Measurements from ENCODE around the gene NBPF3. TPM values are rescaled to one million over a fixed set of nuclear protein-coding genes. Genes with fewer than 3 reads are reported as not detected.

The NBPF3 gene
- total RNA-seq, 2 experiments from 2014 or later = 1.0 TPM; not detected in 1

DNA sequence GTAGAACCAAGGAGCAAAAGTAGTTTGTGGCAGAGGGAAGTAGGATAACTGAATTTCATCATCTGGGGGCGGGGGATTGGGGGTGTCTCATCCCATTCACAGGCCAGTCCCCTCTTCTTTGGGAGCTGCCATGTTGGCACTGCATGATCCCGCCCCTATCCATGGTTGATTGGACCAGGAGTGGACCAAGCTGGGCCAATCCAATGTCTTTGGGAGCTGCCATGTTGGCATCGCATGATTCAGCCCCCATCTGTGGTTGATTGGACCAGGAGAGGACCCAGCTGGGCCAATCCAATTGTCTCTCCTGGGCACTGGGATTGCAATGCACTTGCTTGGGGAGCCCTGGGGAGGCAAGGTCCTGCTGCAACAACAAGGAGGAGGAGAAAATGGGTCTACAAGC, 56.9 kb downstream of the NBPF3 start:
- Histone ChIP-seq H3K36me3 (ENCODE audit: insufficient read depth, low read length) (no peaks in the 10 kb centered on the region), H3K27ac (ENCODE audit: low read depth, low read length, poor library complexity, severe bottlenecking) (no peak overlapping the region), H3K4me3 (ENCODE audit: low read depth, low read length, poor library complexity, severe bottlenecking) (no peak overlapping the region), H3K9me2 (ENCODE audit: insufficient read depth, low read length) (no peaks in the 10 kb centered on the region), H4K20me1 (ENCODE audit: insufficient read depth, low read length) (no peaks in the 10 kb centered on the region), H3K79me2 (ENCODE audit: insufficient read depth, low read depth, low read length) (no peaks in the 10 kb centered on the region), H3K9me3 (ENCODE audit: low read length) (no peaks in the 10 kb centered on the region), H2AFZ (ENCODE audit: low read length) (no peak overlapping the region), H3K4me2 (ENCODE audit: low read length) (no peak overlapping the region), H3K4me1 (ENCODE audit: insufficient read depth, low read length, poor library complexity, severe bottlenecking) (no peaks in the 10 kb centered on the region)
- ChIA-PET POLR2A (interaction anchor here (0.6 kb wide), 1 partner anchor 1612 kb away, joined by 3 read pairs; no protein-coding TSS in a partner anchor), CTCF (ENCODE audit: unreplicated experiment) (no interaction called here)
- no peak for TF ChIP-seq EZH2phosphoT487 (IDR thresholded peaks at IDR 0.05; ENCODE audit: borderline replicate concordance, low read depth, low read length)
- TF ChIP-seq, protein P1, sequence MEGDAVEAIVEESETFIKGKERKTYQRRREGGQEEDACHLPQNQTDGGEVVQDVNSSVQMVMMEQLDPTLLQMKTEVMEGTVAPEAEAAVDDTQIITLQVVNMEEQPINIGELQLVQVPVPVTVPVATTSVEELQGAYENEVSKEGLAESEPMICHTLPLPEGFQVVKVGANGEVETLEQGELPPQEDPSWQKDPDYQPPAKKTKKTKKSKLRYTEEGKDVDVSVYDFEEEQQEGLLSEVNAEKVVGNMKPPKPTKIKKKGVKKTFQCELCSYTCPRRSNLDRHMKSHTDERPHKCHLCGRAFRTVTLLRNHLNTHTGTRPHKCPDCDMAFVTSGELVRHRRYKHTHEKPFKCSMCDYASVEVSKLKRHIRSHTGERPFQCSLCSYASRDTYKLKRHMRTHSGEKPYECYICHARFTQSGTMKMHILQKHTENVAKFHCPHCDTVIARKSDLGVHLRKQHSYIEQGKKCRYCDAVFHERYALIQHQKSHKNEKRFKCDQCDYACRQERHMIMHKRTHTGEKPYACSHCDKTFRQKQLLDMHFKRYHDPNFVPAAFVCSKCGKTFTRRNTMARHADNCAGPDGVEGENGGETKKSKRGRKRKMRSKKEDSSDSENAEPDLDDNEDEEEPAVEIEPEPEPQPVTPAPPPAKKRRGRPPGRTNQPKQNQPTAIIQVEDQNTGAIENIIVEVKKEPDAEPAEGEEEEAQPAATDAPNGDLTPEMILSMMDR (conservative IDR thresholded peaks at IDR 0.05; ENCODE audit: low read length) = no peak
- intact Hi-C loops (cut with micrococcal nuclease; ENCODE audit: unreplicated experiment) = no loop called here
- DNase-seq (ENCODE audit: low spot score) = no peak
- BruUV-seq (replicated peaks) = no TSS peak

DNA sequence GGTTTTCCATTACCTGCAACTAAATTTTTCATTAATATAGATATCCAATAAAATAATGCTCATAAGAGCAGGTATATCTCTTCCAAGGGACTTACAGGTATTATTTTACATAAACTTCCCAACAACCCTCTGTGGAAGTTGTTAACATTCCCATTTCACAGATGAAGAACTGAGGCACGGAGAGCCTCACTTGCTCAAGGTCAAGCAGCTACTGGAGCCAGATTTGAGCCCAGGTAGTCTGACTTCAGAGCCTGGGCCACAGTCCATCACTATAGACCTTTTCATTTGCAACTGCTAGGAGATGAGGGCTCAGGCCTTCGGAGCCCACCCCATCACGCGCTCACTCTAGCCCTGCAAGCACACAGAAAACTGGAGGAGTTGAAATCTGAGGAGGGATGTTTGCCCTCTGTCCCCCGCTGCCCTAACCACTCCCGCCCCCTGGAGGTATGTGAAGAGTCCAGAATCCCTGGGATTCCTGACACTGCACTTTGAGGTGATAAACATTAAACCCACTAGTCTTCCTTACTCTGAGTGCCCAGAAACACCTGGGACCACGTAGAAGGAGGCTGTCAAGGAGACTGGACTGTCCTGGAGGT, 57.6 kb downstream of the NBPF3 start:
- intact Hi-C loops (cut with micrococcal nuclease; ENCODE audit: unreplicated experiment) = no loop called here
- POLR2A ChIA-PET = no interaction called here
- H3K79me2 ChIP-seq (ENCODE audit: insufficient read depth, low read depth, low read length) = no peaks in the 10 kb centered on the region
- no peaks in the 10 kb centered on the region for H3K36me3 ChIP-seq (ENCODE audit: insufficient read depth, low read length)
- CTCF ChIA-PET (ENCODE audit: unreplicated experiment) = no interaction called here
- no peak overlapping the region for H2AFZ ChIP-seq (ENCODE audit: low read length)
- H3K9me2 ChIP-seq (ENCODE audit: insufficient read depth, low read length) = no peaks in the 10 kb centered on the region
- no peaks in the 10 kb centered on the region for H3K4me1 ChIP-seq (ENCODE audit: insufficient read depth, low read length, poor library complexity, severe bottlenecking)
- no peak overlapping the region for H3K4me2 ChIP-seq (ENCODE audit: low read length)
- H3K4me3 ChIP-seq (ENCODE audit: low read depth, low read length, poor library complexity, severe bottlenecking) = no peak overlapping the region
- BruUV-seq (replicated peaks) = no TSS peak
- no peak for DNase-seq (ENCODE audit: low spot score)
- no peaks in the 10 kb centered on the region for H4K20me1 ChIP-seq (ENCODE audit: insufficient read depth, low read length)
- H3K27ac ChIP-seq (ENCODE audit: low read depth, low read length, poor library complexity, severe bottlenecking) = no peak overlapping the region
- no peaks in the 10 kb centered on the region for H3K9me3 ChIP-seq (ENCODE audit: low read length)
- no peak for TF ChIP-seq EZH2phosphoT487 (IDR thresholded peaks at IDR 0.05; ENCODE audit: borderline replicate concordance, low read depth, low read length)
- TF ChIP-seq, protein P1 (conservative IDR thresholded peaks at IDR 0.05; ENCODE audit: low read length) = no peak

DNA sequence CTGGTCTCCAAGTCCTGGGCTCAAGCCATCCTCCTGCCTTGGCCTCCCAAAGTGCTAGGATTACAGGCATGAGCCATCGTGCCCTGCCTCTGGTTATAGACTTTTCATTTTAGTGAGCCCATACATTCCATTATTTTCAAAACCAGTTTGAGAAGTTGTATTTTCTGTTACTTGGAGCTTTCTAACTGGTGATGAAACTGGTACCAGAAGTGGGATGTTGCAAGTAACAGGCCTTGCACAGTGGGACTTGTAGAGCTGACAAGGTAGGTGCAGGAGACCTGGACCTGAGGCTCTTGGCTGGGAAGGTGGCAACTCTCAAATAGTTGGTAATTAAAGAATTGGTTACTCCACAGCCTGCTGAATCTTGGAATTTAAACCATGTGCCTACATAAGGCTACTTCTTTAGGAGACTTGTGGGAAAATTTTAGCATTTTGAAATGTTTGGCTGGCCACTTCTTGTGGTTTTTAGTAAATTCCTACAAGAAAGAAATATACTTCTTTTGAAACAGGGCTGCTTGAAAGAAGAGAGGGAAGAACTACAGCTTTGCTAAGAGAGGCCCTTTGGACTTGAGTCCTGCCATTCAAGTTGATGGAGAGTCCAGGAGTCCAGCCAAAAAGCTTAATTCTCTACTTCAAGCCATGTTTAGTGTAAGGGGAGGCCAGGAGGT, 59.5 kb downstream of the NBPF3 start:
- no peak overlapping the region for H3K4me3 ChIP-seq (ENCODE audit: low read depth, low read length, poor library complexity, severe bottlenecking)
- BruUV-seq (replicated peaks) = no TSS peak
- intact Hi-C loops (cut with micrococcal nuclease; ENCODE audit: unreplicated experiment) = no loop called here

More for the DNA sequence above, 59.5 kb downstream of the NBPF3 start:
- no peak overlapping the region for H2AFZ ChIP-seq (ENCODE audit: low read length)
- no peak overlapping the region for H3K4me2 ChIP-seq (ENCODE audit: low read length)
- no peaks in the 10 kb centered on the region for H3K9me2 ChIP-seq (ENCODE audit: insufficient read depth, low read length)
- no peaks in the 10 kb centered on the region for H3K4me1 ChIP-seq (ENCODE audit: insufficient read depth, low read length, poor library complexity, severe bottlenecking)
- no peaks in the 10 kb centered on the region for H3K79me2 ChIP-seq (ENCODE audit: insufficient read depth, low read depth, low read length)
- ChIA-PET POLR2A (no interaction called here), CTCF (ENCODE audit: unreplicated experiment) (no interaction called here)
- no peak overlapping the region for H3K27ac ChIP-seq (ENCODE audit: low read depth, low read length, poor library complexity, severe bottlenecking)
- TF ChIP-seq EZH2phosphoT487 (IDR thresholded peaks at IDR 0.05; ENCODE audit: borderline replicate concordance, low read depth, low read length) = no peak
- TF ChIP-seq, protein P1 (conservative IDR thresholded peaks at IDR 0.05; ENCODE audit: low read length) = no peak
- no peaks in the 10 kb centered on the region for H4K20me1 ChIP-seq (ENCODE audit: insufficient read depth, low read length)
- H3K9me3 ChIP-seq (ENCODE audit: low read length) = no peaks in the 10 kb centered on the region
- no peak for DNase-seq (ENCODE audit: low spot score)
- H3K36me3 ChIP-seq (ENCODE audit: insufficient read depth, low read length) = no peaks in the 10 kb centered on the region

Measured in OCI-LY7 (cell line).